HCT116 (cell line): Measurements from ENCODE around the gene TARS2. TPM values are rescaled to one million over a fixed set of nuclear protein-coding genes. Genes with fewer than 3 reads are reported as not detected.

ENCODE experiments used
- ATAC-seq: fragments of 200-7000 bp; cut with Tn5 transposase; 2 replicates; pipeline ENCODE4 v1.9.1; 2020; ENCODE audit warnings: mild to moderate bottlenecking, moderate library complexity
- BruUV-seq: library from RNA; stranded (reverse); fragments of 400-500 nt; replicated peaks from 2 replicates; lab custom pipeline; 2021; lab: Mats Ljungman, UMichigan
- CTCF ChIA-PET: fragments of 300-600 bp; sonication (Branson Sonifier 250); formaldehyde crosslinking; loops from one replicate; lab custom pipeline; 2021; ENCODE audit warnings: antibody characterized with exemption; lab: Charles Lee
- POLR2A ChIA-PET: fragments of 300-600, 350-600 bp; sonication (Branson Sonifier 250); formaldehyde crosslinking; loops from one replicate; lab custom pipeline; 2021; ENCODE audit warnings: antibody characterized with exemption; lab: Charles Lee
- RAD21 ChIA-PET, 2 experiments: fragments of 300-600 bp; sonication (Branson Sonifier 250); formaldehyde crosslinking; loops; one replicate each; lab custom pipeline; 2023; ENCODE audit warnings: low total read pairs in 2 of 2; ENCODE audit not compliant: uncharacterized antibody in 2 of 2, unreplicated experiment in 2 of 2, low non-redundant PET in 1 of 2; lab: Charles Lee
- DNase-seq: peaks from one replicate; pipeline ENCODE4 v3.0.0-alpha.2; 2010; ENCODE audit warnings: low read depth, low spot score
- H2AFZ ChIP-seq: fragments of 200-600 bp; shearing (Covaris generic), sonication (generic); 2 replicates; pipeline ENCODE4 v1.6.1; 2017; ENCODE audit warnings: low read depth, mixed run types, mixed read lengths, antibody characterized with exemption, low read length; ENCODE audit not compliant: poor library complexity, severe bottlenecking
- H3K27ac ChIP-seq: 2 replicates; pipeline ENCODE4 v1.5.1; 2012; ENCODE audit warnings: low read depth, low read length
- H3K27me3 ChIP-seq: fragments of 200-600 bp; sonication (generic); 2 replicates; pipeline ENCODE4 v1.6.1; 2016; ENCODE audit warnings: mixed run types, low read length, mixed read lengths; ENCODE audit not compliant: insufficient read depth
- H3K36me3 ChIP-seq, 2 experiments: fragments of 200-500 bp in 1 of 2; fragments of 200-600 bp in 1 of 2; sonication (Bioruptor generic) in 1 of 2; sonication (generic) in 1 of 2; 2 replicates each; pipeline versions ENCODE4 v1.5.1 to v1.6.1; 2014 to 2016; ENCODE audit warnings: low read length in 2 of 2, inconsistent platforms in 1 of 2, mixed read lengths in 1 of 2, mixed run types in 1 of 2; ENCODE audit not compliant: insufficient read depth in 2 of 2, control insufficient read depth in 1 of 2
- H3K4me1 ChIP-seq, 2 experiments: fragments of 200-600 bp in 1 of 2; sonication (generic) in 1 of 2; 2 replicates each; pipeline versions ENCODE4 v1.5.1 to v1.6.1; 2012 to 2017; ENCODE audit warnings: low read length in 2 of 2, inconsistent platforms in 1 of 2, mild to moderate bottlenecking in 1 of 2, mixed read lengths in 1 of 2, mixed run types in 1 of 2, moderate library complexity in 1 of 2; ENCODE audit not compliant: insufficient read depth in 2 of 2, control insufficient read depth in 1 of 2
- H3K4me2 ChIP-seq: fragments of 200-600 bp; sonication (generic); 2 replicates; pipeline ENCODE4 v1.6.1; 2017; ENCODE audit warnings: mixed run types, low read length, mixed read lengths
- H3K4me3 ChIP-seq, 2 experiments: fragments of 200-600 bp in 1 of 2; sonication (generic) in 1 of 2; replicated peaks in 1 of 2; 2 replicates each; pipeline ENCODE4 v1.5.1; 2011 to 2016; ENCODE audit warnings: low read length in 2 of 2, control low read depth in 1 of 2, low read depth in 1 of 2, mild to moderate bottlenecking in 1 of 2, mixed read lengths in 1 of 2, mixed run types in 1 of 2
- H3K79me2 ChIP-seq: fragments of 200-600 bp; sonication (generic); 2 replicates; pipeline ENCODE4 v1.6.1; 2017; ENCODE audit warnings: mild to moderate bottlenecking, mixed run types, low read length, moderate library complexity, mixed read lengths; ENCODE audit not compliant: insufficient read depth
- H3K9ac ChIP-seq: fragments of 200-600 bp; sonication (generic); 2 replicates; pipeline ENCODE4 v1.6.1; 2016; ENCODE audit warnings: low read length, mixed read lengths
- H3K9me2 ChIP-seq: fragments of 200-600 bp; sonication (generic), shearing (Covaris generic); 2 replicates; pipeline ENCODE4 v1.6.1; 2017; ENCODE audit warnings: mixed run types, mild to moderate bottlenecking, moderate library complexity; ENCODE audit not compliant: insufficient read depth
- H3K9me3 ChIP-seq, 2 experiments: fragments of 200-500 bp in 1 of 2; fragments of 200-600 bp in 1 of 2; sonication (Bioruptor generic) in 1 of 2; sonication (generic) in 1 of 2; 2 replicates each; pipeline ENCODE4 v1.6.1; 2014 to 2017; ENCODE audit warnings: low read length in 2 of 2, mixed read lengths in 2 of 2, inconsistent platforms in 1 of 2, low read depth in 1 of 2, mild to moderate bottlenecking in 1 of 2, mixed run types in 1 of 2, moderate library complexity in 1 of 2; ENCODE audit not compliant: control insufficient read depth in 1 of 2, insufficient read depth in 1 of 2
- H4K20me1 ChIP-seq: fragments of 200-600 bp; sonication (generic), shearing (Covaris generic); 2 replicates; pipeline ENCODE4 v1.6.1; 2017; ENCODE audit warnings: mixed run types, mild to moderate bottlenecking, moderate library complexity; ENCODE audit not compliant: insufficient read depth
- CBX3 ChIP-seq: IDR thresholded peaks from 2 replicates; pipeline ENCODE4 v1.6.1; 2012; ENCODE audit warnings: low read depth
- EZH2 ChIP-seq: fragments of 200-600 bp; sonication (generic); IDR thresholded peaks from 2 replicates; pipeline ENCODE4 v1.6.1; 2017; ENCODE audit warnings: antibody characterized with exemption, mixed run types
- FOSL1 ChIP-seq: IDR thresholded peaks from 2 replicates; pipeline ENCODE4 v1.6.1; 2012; ENCODE audit warnings: low read depth
- JUND ChIP-seq: IDR thresholded peaks from 2 replicates; pipeline ENCODE4 v1.6.1; 2012
- POLR2AphosphoS5 ChIP-seq: IDR thresholded peaks from 2 replicates; pipeline ENCODE4 v1.6.1; 2011; ENCODE audit warnings: mild to moderate bottlenecking, low read depth, low read length, moderate library complexity
- RAD21 ChIP-seq: IDR thresholded peaks from 2 replicates; pipeline ENCODE4 v1.6.1; 2012; ENCODE audit warnings: low read depth, mild to moderate bottlenecking
- SP1 ChIP-seq: IDR thresholded peaks from 2 replicates; pipeline ENCODE4 v1.6.1; 2012; ENCODE audit warnings: low read depth
- YY1 ChIP-seq: IDR thresholded peaks from 2 replicates; pipeline ENCODE4 v1.6.1; 2011; ENCODE audit warnings: low read length, low read depth, moderate library complexity, mild to moderate bottlenecking; ENCODE audit not compliant: insufficient replicate concordance; ENCODE audit errors: extremely low read depth
- intact Hi-C: fragments of 100-400 bp; cut with micrococcal nuclease; formaldehyde crosslinking; loops from 2 replicates; pipeline ENCODE4 v1.10.0; 2022
- total RNA-seq: library from RNA; stranded (reverse); gene quantifications from one replicate; pipeline ENCODE4 v1.2.1, GENCODE V29; 2021; ENCODE audit not compliant: unreplicated experiment
- TF ChIP-seq, protein P1 (sequence below): IDR thresholded peaks from 2 replicates; pipeline ENCODE4 v1.6.1; 2012; ENCODE audit warnings: low read depth
- TF ChIP-seq, protein P2 (sequence below), 3 experiments: fragments of 200-600 bp in 1 of 3; sonication (generic) in 1 of 3; IDR thresholded peaks in 2 of 3; conservative IDR thresholded peaks in 1 of 3; 2 replicates each; pipeline ENCODE4 v1.5.1; 2012 to 2017; ENCODE audit warnings: low read depth in 2 of 3, low read length in 2 of 3, antibody characterized with exemption in 1 of 3, borderline replicate concordance in 1 of 3, control low read depth in 1 of 3, mild to moderate bottlenecking in 1 of 3, mixed read lengths in 1 of 3, mixed run types in 1 of 3, moderate library complexity in 1 of 3; ENCODE audit not compliant: insufficient read depth in 1 of 3

TARS2 gene
- total RNA-seq, 1 experiment from 2014 or later = 23.2 TPM

DNA sequence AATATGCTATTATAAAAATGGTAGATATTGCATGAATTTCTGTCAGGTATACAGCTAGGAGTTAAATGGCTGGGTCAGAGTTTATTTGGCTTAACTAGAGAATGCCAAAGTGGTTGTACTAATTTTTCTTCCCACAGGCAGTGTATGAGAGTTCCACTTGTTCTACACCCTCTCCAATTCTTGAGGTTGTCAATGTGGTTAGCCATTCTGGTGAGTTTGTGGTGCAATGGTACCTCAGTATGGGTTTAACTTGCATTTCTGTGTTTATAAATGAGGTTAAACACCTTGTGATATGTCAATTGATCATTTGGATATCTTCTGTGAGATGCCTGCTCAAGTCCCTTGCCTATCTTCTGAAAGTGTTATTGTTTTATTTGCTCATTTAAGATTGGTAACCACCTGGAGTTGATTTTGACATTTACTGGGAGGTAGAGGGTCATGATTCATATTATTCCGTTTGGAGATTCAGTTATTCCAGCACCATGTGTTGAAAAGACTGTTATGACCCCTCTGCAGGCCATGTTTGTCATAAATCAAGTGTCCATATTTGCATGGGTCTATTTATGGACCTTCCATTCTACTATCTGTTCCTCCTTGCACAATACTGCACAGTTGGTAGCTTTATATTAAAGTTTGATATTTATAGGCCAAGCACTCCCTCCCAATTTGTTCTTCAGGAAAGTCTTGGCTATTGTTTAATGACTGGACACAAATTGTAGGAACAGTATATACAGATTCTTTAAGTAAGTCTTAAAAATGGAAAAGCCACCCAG is 34.2 kb downstream of the TARS2 start:
- POLR2A ChIA-PET = no interaction called here
- H4K20me1 ChIP-seq = no peaks in the 10 kb centered on the region
- peaks cover 3 to 5% of the 10 kb centered on the region in 2 experiments; a peak in 3 of 4 replicates for H3K4me1 ChIP-seq
- TF ChIP-seq POLR2AphosphoS5 (no peak), CBX3 (no peak), SP1 (no peak), FOSL1 (no peak), RAD21 (no peak), EZH2 (no peak), JUND (no peak), YY1 (no peak)
- TF ChIP-seq, protein P1, sequence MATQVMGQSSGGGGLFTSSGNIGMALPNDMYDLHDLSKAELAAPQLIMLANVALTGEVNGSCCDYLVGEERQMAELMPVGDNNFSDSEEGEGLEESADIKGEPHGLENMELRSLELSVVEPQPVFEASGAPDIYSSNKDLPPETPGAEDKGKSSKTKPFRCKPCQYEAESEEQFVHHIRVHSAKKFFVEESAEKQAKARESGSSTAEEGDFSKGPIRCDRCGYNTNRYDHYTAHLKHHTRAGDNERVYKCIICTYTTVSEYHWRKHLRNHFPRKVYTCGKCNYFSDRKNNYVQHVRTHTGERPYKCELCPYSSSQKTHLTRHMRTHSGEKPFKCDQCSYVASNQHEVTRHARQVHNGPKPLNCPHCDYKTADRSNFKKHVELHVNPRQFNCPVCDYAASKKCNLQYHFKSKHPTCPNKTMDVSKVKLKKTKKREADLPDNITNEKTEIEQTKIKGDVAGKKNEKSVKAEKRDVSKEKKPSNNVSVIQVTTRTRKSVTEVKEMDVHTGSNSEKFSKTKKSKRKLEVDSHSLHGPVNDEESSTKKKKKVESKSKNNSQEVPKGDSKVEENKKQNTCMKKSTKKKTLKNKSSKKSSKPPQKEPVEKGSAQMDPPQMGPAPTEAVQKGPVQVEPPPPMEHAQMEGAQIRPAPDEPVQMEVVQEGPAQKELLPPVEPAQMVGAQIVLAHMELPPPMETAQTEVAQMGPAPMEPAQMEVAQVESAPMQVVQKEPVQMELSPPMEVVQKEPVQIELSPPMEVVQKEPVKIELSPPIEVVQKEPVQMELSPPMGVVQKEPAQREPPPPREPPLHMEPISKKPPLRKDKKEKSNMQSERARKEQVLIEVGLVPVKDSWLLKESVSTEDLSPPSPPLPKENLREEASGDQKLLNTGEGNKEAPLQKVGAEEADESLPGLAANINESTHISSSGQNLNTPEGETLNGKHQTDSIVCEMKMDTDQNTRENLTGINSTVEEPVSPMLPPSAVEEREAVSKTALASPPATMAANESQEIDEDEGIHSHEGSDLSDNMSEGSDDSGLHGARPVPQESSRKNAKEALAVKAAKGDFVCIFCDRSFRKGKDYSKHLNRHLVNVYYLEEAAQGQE = no peak
- TF ChIP-seq, protein P2, sequence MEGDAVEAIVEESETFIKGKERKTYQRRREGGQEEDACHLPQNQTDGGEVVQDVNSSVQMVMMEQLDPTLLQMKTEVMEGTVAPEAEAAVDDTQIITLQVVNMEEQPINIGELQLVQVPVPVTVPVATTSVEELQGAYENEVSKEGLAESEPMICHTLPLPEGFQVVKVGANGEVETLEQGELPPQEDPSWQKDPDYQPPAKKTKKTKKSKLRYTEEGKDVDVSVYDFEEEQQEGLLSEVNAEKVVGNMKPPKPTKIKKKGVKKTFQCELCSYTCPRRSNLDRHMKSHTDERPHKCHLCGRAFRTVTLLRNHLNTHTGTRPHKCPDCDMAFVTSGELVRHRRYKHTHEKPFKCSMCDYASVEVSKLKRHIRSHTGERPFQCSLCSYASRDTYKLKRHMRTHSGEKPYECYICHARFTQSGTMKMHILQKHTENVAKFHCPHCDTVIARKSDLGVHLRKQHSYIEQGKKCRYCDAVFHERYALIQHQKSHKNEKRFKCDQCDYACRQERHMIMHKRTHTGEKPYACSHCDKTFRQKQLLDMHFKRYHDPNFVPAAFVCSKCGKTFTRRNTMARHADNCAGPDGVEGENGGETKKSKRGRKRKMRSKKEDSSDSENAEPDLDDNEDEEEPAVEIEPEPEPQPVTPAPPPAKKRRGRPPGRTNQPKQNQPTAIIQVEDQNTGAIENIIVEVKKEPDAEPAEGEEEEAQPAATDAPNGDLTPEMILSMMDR (IDR thresholded peaks at IDR 0.05 in 2 of 3, conservative IDR thresholded peaks at IDR 0.05 in 1 of 3; ENCODE audit: borderline replicate concordance in 1 of 3, insufficient read depth in 1 of 3, low read depth in 2 of 3, low read length in 2 of 3) = no peak
- TF ChIP-seq, all 23 proteins: peak for 0
- no peaks in the 10 kb centered on the region for H3K9me3 ChIP-seq
- RAD21 ChIA-PET = no interaction called here
- ATAC-seq (no peak), DNase-seq (no peak)
- no peak overlapping the region for H3K9ac ChIP-seq
- no peaks in the 10 kb centered on the region for H3K9me2 ChIP-seq
- H3K27me3 ChIP-seq = no peaks in the 10 kb centered on the region
- intact Hi-C loops = no loop called here
- no peak overlapping the region for H2AFZ ChIP-seq
- no peaks in the 10 kb centered on the region for H3K79me2 ChIP-seq
- BruUV-seq = no TSS peak
- H3K27ac ChIP-seq = no peak overlapping the region
- no peak overlapping the region for H3K4me3 ChIP-seq
- H3K36me3 ChIP-seq = no peaks in the 10 kb centered on the region
- CTCF ChIA-PET = interaction anchor here (1.5 kb wide), 1 partner anchor 11 kb away, joined by 6 read pairs; no protein-coding TSS in a partner anchor
- H3K4me2 ChIP-seq = no peak overlapping the region
